ENCODE measurements around the gene PSMB10.

The PSMB10 gene

DNA sequence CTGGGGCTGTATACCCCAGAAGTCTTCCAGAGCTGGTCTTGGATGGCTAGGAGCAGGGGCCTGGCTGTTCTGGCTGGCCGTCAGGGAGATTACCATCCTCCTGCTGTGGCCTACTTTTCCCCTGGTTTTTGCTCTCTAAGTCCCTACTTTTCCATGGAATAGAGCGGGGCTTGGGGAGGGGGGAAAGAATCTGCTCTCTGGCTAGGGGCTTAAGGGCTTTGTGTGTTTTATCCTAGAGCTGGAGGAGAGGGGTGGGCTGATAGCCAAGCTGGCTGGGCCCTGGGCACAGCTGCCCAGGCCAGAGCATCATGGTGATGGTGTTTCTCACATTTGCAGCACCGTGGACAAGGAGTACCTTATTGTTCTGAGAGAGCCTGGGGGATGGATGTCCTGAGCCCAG, 48.3 kb downstream of the PSMB10 start:
- no peak for TF ChIP-seq CTCF (IDR thresholded peaks at IDR 0.05; ENCODE audit: low read depth, low read length)
- no peak overlapping the region for H3K4me3 ChIP-seq (ENCODE audit: low read depth, low read length)
- DNase-seq (ENCODE audit: low read depth), result no peak

GRCh38 chr16:67886387-67886786, 50.3 kb downstream of the PSMB10 start:
- TF ChIP-seq POLR2A (IDR thresholded peaks at IDR 0.05; ENCODE audit: extremely low read depth, insufficient read length) (no peak), CTCF (IDR thresholded peaks at IDR 0.05; ENCODE audit: low read depth, low read length) (no peak), MYC (IDR thresholded peaks at IDR 0.05; ENCODE audit: low read depth, low read length) (no peak), MAX (IDR thresholded peaks at IDR 0.05; ENCODE audit: low read depth, low read length) (no peak)
- H3K4me3 ChIP-seq (ENCODE audit: low read depth, low read length), result no peak overlapping the region
- DNase-seq (ENCODE audit: low read depth), result no peak

DNA sequence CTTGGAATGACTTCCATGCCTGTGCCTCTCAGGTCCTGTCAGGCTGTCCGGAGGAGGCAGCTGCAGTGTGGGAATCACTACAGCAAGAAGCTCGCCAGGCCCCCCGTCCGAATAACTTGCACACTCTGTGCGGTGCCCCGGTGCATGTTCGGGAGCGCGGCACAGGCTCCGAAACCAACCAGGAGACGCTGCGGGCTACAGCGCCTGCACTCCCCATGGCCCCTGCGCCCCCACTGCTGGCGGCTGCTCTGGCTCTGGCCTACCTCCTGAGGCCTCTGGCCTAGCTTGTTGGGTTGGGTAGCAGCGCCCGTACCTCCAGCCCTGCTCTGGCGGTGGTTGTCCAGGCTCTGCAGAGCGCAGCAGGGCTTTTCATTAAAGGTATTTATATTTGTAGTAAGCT, 50.7 kb downstream of the PSMB10 start:
- DNase-seq (ENCODE audit: low read depth), result no peak
- TF ChIP-seq MYC (IDR thresholded peaks at IDR 0.05; ENCODE audit: low read depth, low read length), result no peak
- TF ChIP-seq MAX (IDR thresholded peaks at IDR 0.05; ENCODE audit: low read depth, low read length), result no peak
- no peak for TF ChIP-seq POLR2A (IDR thresholded peaks at IDR 0.05; ENCODE audit: extremely low read depth, insufficient read length)
- TF ChIP-seq CTCF (IDR thresholded peaks at IDR 0.05; ENCODE audit: low read depth, low read length), result no peak
- H3K4me3 ChIP-seq (ENCODE audit: low read depth, low read length), result no peak overlapping the region

GRCh38 chr16:67885545-67885944, 51.1 kb downstream of the PSMB10 start:
- H3K4me3 ChIP-seq (ENCODE audit: low read depth, low read length), result no peak overlapping the region
- no peak for DNase-seq (ENCODE audit: low read depth)
- TF ChIP-seq MYC (IDR thresholded peaks at IDR 0.05; ENCODE audit: low read depth, low read length) (no peak), POLR2A (IDR thresholded peaks at IDR 0.05; ENCODE audit: extremely low read depth, insufficient read length) (no peak), MAX (IDR thresholded peaks at IDR 0.05; ENCODE audit: low read depth, low read length) (no peak), CTCF (IDR thresholded peaks at IDR 0.05; ENCODE audit: low read depth, low read length) (no peak)

DNA sequence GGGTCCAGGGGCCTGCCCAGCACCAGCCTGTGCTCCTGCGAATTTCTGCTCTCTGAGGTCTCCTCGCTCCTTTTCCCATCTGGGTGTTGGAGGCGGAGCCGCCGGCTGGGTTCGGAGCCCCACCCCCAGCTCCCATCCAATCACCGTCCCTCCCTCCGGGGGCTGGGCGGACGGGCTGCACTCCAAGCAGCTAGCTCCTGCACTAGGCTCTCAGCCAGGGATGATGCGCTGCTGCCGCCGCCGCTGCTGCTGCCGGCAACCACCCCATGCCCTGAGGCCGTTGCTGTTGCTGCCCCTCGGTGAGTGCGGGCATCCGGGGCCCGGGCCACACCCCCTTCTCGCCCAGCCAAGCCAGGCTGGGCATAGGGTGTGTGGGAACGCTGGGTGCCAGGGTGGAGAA, 52.0 kb downstream of the PSMB10 start, which contains the start of gene NRN1L:
TSS of gene NRN1L (plus strand) at position 202 of the 400 bp plus-strand sequence. CDS start at position 221, 19 bp downstream.
- no peak for TF ChIP-seq MAX (IDR thresholded peaks at IDR 0.05; ENCODE audit: low read depth, low read length)
- TF ChIP-seq MYC (IDR thresholded peaks at IDR 0.05; ENCODE audit: low read depth, low read length), result no peak
- no peak for TF ChIP-seq POLR2A (IDR thresholded peaks at IDR 0.05; ENCODE audit: extremely low read depth, insufficient read length)
- TF ChIP-seq CTCF (IDR thresholded peaks at IDR 0.05; ENCODE audit: low read depth, low read length), result no peak
- no peak for DNase-seq (ENCODE audit: low read depth)
- H3K4me3 ChIP-seq (ENCODE audit: low read depth, low read length), result no peak within 1 kb of the TSS

All from NB4 (cell line).